LoVo (cell line): Measurements from ENCODE around the gene LPIN2.
A peak's percentile ranks its signal among the peaks of the same experiment; 100 is the strongest.

Experiments
- DNase-seq: peaks from one replicate; pipeline ENCODE4 v3.0.0-alpha.2; 2016; ENCODE audit warnings: low spot score

Gene LPIN2

DNA sequence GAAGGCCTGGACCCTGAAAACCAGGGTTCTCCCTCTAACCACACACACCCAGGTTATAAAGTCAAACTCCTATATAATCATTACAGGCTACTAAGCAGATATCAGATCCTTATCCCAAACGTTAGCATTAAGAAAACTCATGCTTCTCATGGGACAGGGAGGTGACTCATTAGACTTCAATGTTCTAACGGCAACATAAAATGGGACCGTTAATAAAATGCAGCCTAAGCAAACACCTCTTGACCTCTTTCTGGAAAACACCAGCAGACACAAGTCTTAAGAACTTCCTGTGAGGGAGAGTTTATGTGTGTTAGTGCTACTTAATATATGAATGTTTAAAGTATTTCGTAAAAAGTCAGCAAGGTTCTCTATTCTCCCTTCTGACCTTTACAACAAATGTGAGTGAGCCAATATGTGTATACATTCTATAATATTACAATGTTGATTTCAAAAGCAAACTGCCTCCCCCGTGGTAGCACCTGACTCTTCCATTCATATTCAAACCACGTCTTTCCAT lies 31.7 kb downstream of the LPIN2 start:
- DNase-seq = peak; percentile 73

DNA sequence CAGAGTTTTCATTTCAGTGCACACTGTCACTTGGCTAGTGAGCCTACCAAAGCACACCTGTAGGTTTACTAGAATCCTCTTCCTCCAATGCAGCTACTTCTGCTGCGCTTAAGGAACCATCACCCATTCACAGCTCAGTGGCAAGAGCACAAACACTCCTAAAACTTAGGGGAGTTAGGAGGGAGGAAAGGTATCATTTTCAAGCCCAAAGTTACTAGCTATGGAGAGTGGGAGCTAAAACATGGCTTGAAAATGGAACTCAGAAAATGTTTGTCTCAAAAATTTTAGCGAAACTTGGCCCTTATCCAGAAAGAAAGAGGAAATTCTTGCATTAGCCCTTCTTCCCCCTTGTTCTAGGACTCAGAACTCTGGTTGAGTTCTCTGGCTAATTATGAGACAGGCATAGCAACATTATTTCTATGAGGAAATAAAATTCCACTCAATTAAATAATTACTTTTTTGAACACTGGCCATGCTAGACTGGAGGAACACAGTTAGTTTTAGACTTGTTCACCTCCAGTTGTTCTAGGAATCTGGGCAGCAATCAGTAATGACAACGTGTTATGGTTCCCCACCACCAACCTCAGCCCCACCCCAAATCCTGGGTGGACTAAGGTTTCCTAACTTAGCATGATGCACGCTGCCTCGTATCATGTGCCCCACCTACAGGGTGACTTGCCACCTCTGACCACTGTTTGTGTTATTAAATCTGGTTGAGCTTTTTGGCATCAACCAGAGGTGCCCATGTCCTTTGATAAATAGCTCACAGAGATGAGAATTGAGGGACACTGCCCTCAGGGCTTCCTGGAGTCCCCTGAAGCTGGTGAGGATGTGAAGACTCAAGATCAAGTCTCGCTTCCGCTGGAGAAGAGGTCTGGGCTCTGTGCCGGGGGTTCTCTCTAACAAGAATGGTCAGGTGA lies 32.8 kb downstream of the LPIN2 start:
- no peak for DNase-seq

- DNase-seq = no peak
These were observed 33.8 kb downstream of the LPIN2 start for GRCh38 chr18:2979129-2979528.

GRCh38 chr18:2978661-2979106 lies 34.3 kb downstream of the LPIN2 start:
- DNase-seq = no peak

DNA sequence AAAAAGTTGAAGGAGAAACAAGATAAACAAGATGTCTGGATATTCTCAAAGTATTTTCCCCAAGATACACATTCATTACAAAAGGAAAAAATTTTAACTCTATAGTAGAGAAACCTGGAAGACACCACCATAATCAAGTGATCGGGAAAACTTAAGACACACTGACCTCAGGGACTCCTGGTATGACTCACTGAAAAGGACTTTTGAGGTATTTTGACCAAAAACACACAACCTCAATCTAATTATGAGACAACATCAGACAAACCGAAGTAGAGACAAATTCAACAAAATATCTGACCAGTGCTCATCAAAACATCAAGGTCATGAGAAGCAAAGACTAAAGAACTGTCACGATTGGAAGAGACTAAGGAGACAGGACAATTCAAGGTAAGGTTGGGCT lies 34.7 kb downstream of the LPIN2 start:
- no peak for DNase-seq

GRCh38 chr18:2976218-2977132 lies 36.5 kb downstream of the LPIN2 start:
- DNase-seq = no peak

- no peak for DNase-seq
These were observed 38.2 kb downstream of the LPIN2 start for GRCh38 chr18:2974731-2975130.

GRCh38 chr18:2971741-2972552 lies 41.0 kb downstream of the LPIN2 start:
- DNase-seq = no peak

DNA sequence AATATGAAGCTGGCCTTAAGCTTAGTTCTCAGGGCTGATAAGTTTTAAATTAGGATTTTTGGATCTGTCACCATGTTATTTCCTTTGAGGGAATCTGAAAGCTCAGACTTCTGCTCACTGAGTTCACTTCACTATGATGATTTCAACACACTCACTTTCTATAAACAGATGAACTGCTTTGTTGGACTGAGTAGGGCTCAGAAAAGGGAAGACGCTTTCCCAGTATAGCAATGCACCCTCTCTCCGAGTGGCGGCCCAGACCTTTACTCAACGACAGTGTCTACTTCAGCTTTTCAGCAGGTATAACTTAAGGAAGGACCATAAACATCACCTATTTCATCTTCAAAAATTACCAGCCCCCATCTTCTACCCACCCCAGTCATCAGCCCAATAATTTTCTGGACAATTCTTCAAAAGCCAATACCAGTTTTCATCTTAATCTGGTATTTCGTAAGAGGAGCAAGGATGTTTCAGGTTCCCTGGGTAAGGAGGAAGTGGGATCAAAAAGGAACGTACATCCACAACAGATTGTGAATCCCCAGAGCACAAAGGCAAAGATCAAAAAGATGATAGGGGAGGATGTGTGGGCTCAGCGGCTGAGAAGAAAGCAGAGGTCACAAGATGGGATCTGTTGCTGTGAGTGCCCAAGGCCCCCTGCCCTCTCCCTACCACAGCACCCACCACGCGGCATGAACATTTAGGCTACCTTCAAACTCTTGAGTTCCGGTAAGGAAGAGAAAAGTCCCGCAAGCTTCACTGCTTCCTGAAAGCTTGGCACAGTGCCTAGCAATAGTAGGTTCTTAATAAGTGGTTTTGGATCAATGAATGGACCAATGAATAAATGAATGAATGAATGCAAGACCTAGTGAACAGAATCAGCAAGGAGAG lies 41.9 kb downstream of the LPIN2 start:
- DNase-seq = no peak

DNA sequence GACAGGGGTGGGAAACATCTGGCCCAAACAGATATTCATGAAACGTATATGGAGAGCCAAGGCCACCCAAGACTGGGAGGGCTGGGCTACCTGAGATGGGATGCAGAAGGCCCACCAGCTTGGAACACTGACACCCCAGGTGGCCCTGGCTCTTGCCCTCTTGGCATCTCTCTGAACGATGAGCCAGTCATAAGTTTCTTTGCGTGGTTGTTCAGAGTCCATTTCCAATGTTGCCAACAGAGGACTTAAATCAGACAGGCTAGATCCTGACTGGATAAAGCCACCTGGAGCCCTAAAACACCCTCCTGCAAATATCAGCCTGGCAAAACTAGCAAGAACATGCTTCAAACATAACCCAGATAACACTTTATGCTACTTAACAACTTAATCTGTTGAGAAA lies 42.6 kb downstream of the LPIN2 start:
- no peak for DNase-seq

- no peak for DNase-seq
These were observed 43.2 kb downstream of the LPIN2 start for GRCh38 chr18:2969695-2970094.

GRCh38 chr18:2968606-2969005 lies 44.3 kb downstream of the LPIN2 start:
- DNase-seq = no peak

DNA sequence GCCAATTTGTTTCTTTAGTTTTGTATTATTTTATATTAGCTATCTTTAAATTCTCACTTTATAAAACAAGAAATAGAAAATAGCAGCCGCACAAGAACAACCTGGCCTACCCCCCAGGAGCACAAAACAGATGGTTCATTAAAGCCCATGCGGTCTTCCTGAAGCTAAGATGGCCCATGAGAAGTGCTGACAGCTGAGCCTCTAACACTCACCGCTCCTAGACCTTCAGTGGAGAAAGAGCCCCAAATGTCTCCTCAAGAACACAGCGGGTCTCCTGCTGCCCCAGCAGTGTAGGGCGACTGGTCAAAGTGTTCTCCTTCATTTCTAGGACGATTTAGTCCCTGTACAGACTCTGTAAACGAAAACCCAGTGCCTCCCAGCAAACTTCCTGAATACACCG lies 45.1 kb downstream of the LPIN2 start:
- DNase-seq = no peak

GRCh38 chr18:2967357-2967756 lies 45.6 kb downstream of the LPIN2 start:
- no peak for DNase-seq

DNA sequence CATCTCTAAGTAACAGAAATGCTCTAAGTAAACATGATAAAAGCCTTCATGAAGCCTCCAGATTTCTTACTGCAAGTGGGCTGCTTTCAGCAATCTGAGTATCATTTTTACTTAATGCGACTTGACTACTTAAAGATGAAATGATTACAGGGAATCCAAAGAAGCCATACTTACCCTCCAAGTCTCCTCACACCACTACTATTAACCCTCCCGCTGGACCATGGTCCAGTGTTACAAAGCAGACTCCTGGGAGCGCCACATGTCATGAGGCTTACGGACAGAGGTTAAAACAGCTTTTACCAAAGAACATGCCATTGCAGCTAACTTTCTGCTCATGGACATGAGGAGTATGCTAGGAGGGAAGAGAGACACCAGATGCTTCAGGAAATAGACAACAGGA lies 46.4 kb downstream of the LPIN2 start:
- DNase-seq = no peak

GRCh38 chr18:2965797-2966196 lies 47.1 kb downstream of the LPIN2 start:
- no peak for DNase-seq

- no peak for DNase-seq
These were observed 48.5 kb downstream of the LPIN2 start for GRCh38 chr18:2964361-2965010.
